A549 (cell line): Measurements from ENCODE around the gene PTPRK. TPM values are rescaled to one million over a fixed set of nuclear protein-coding genes. Genes with fewer than 3 reads are reported as not detected.

ENCODE experiments used
- ATAC-seq, 2 experiments: fragments of 200-7000 bp in 1 of 2; fragments of >200 bp in 1 of 2; cut with Nextera tagmentation in 1 of 2; cut with Tn5 transposase in 1 of 2; 3 replicates each; pipeline versions ENCODE4 v1.8.0 to v1.9.1; 2018 to 2020; ENCODE audit warnings: mild to moderate bottlenecking in 1 of 2, moderate library complexity in 1 of 2
- CTCF ChIA-PET: fragments of 300-600 bp; sonication (Branson Sonifier 250); formaldehyde crosslinking; extraction: SDS; loops from one replicate; lab custom pipeline; 2021; ENCODE audit warnings: antibody characterized with exemption, inconsistent platforms; lab: Yijun Ruan, JAX
- POLR2A ChIA-PET: fragments of 350-600 bp; formaldehyde crosslinking; extraction: SDS; loops from one replicate; lab custom pipeline; 2021; ENCODE audit warnings: antibody characterized with exemption, inconsistent platforms; lab: Yijun Ruan, JAX
- DNase-seq, 2 experiments: peaks; one replicate each; pipeline versions ENCODE4 v3.0.0 to v3.0.0-alpha.2; 2011 to 2016; ENCODE audit warnings: low read depth in 1 of 2, low spot score in 1 of 2
- FAIRE-seq: peaks from 2 replicates; lab custom pipeline; 2011; peaks lifted over from hg19 to GRCh38; lab: Jason Lieb, UNC
- H3K27ac ChIP-seq, 2 experiments: fragments of >200 bp; sonication (Bioruptor Twin); formaldehyde crosslinking; 3 replicates each; pipeline ENCODE4 v1.5.1; 2016 to 2017
- H3K4me1 ChIP-seq: fragments of >200 bp; sonication (Bioruptor Twin); formaldehyde crosslinking; 3 replicates; pipeline ENCODE4 v1.6.1; 2016
- H3K4me2 ChIP-seq: fragments of >200 bp; sonication (Bioruptor Twin); formaldehyde crosslinking; 3 replicates; pipeline ENCODE4 v1.6.1; 2016
- H3K4me3 ChIP-seq: fragments of >200 bp; sonication (Bioruptor Twin); formaldehyde crosslinking; 3 replicates; pipeline ENCODE4 v1.5.1; 2016
- H3K9me3 ChIP-seq: fragments of >200 bp; sonication (Bioruptor Twin); formaldehyde crosslinking; 3 replicates; pipeline ENCODE4 v1.6.1; 2016
- CBX8 ChIP-seq: fragments of 200-600 bp; sonication (generic); IDR thresholded peaks from 2 replicates; pipeline ENCODE4 v1.6.1; 2016
- CHD2 ChIP-seq: fragments of 150-350 bp; IDR thresholded peaks from 2 replicates; pipeline ENCODE4 v1.6.1; 2014; ENCODE audit warnings: low read length; ENCODE audit not compliant: partially characterized antibody
- EHF ChIP-seq: fragments of 250-450 bp; sonication (Bioruptor Pico); IDR thresholded peaks from 2 replicates; pipeline ENCODE4 v1.5.0; 2020; ENCODE audit warnings: mild to moderate bottlenecking
- GATA3 ChIP-seq: IDR thresholded peaks from 2 replicates; pipeline ENCODE4 v1.6.1; 2012; ENCODE audit warnings: borderline replicate concordance
- HOXB13 ChIP-seq: fragments of 250-450 bp; sonication (Bioruptor Pico); IDR thresholded peaks from 2 replicates; pipeline ENCODE4 v1.5.0; 2020; ENCODE audit warnings: low read depth, mild to moderate bottlenecking, moderate library complexity
- KDM1A ChIP-seq: fragments of 200-600 bp; sonication (generic); IDR thresholded peaks from 2 replicates; pipeline ENCODE4 v1.6.1; 2016; ENCODE audit warnings: low read depth, mild to moderate bottlenecking
- MAFK ChIP-seq: fragments of 450-650 bp; IDR thresholded peaks from 2 replicates; pipeline ENCODE4 v1.6.1; 2014; ENCODE audit not compliant: partially characterized antibody
- MYC ChIP-seq: IDR thresholded peaks from 2 replicates; pipeline ENCODE4 v1.6.1; 2012; ENCODE audit warnings: mild to moderate bottlenecking, inconsistent platforms, low read length, improper control_type of control experiment, borderline replicate concordance
- NFE2L2 ChIP-seq: fragments of 150-350 bp; conservative IDR thresholded peaks from 2 replicates; pipeline ENCODE4 v1.6.1; 2014; ENCODE audit warnings: low read length
- POLR2A ChIP-seq: IDR thresholded peaks from 2 replicates; pipeline ENCODE4 v1.6.1; 2012; ENCODE audit warnings: mild to moderate bottlenecking, low read length
- RAD21 ChIP-seq, 2 experiments: fragments of >200 bp in 1 of 2; sonication (Bioruptor Twin) in 1 of 2; formaldehyde crosslinking in 1 of 2; IDR thresholded peaks in 1 of 2; conservative IDR thresholded peaks in 1 of 2; 2 replicates in 1 of 2; 3 replicates in 1 of 2; pipeline ENCODE4 v1.6.1; 2012 to 2018; ENCODE audit warnings: inconsistent platforms in 1 of 2
- SREBF2 ChIP-seq: fragments of 450-650 bp; IDR thresholded peaks from 2 replicates; pipeline ENCODE4 v1.6.1; 2014; ENCODE audit warnings: mild to moderate bottlenecking, moderate library complexity
- TFCP2L1 ChIP-seq: fragments of 250-450 bp; sonication (Bioruptor Pico); IDR thresholded peaks from 2 replicates; pipeline ENCODE4 v1.5.0; 2021; ENCODE audit warnings: mild to moderate bottlenecking
- ZC3H11A ChIP-seq: fragments of 450-650 bp; IDR thresholded peaks from 2 replicates; pipeline ENCODE4 v1.6.1; 2014; ENCODE audit warnings: antibody characterized with exemption, mild to moderate bottlenecking
- ZNF302 ChIP-seq: fragments of 250-450 bp; sonication (Bioruptor Pico); IDR thresholded peaks from 2 replicates; pipeline ENCODE4 v1.9.0; 2021; ENCODE audit warnings: inconsistent platforms, mild to moderate bottlenecking, moderate library complexity
- WGBS: methylation state at CpG from one replicate; pipeline ENCODE4 v1.1.6; 2017; ENCODE audit errors: missing lambda C conversion rate; 5-methylcytosine and 5-hydroxymethylcytosine counted together
- polyA plus RNA-seq, 4 experiments: library from polyadenylated mRNA; depleted of rRNA in 3 of 4; stranded (reverse); fragments of >200 nt; fragmentation: RNase III in 1 of 4; extraction: RNeasy Plus Mini Kit Qiagen cat#74134 plus additional on column Dnase treatment in 1 of 4; gene quantifications; 2 replicates in 3 of 4; 3 replicates in 1 of 4; pipeline ENCODE4 v1.2.3, GENCODE V29; 2011 to 2017
- TF ChIP-seq, protein P1 (sequence below): IDR thresholded peaks from 2 replicates; pipeline ENCODE4 v1.6.1; 2012; ENCODE audit warnings: low read depth, borderline replicate concordance
- TF ChIP-seq, protein P2 (sequence below): fragments of 250-450 bp; sonication (Bioruptor Pico); IDR thresholded peaks from 2 replicates; pipeline ENCODE4 v1.5.0; 2020; ENCODE audit warnings: low read depth, mild to moderate bottlenecking, moderate library complexity
- TF ChIP-seq, protein P3 (sequence below): fragments of 450-650 bp; IDR thresholded peaks from 2 replicates; pipeline ENCODE4 v1.6.1; 2014; ENCODE audit warnings: antibody characterized with exemption
- TF ChIP-seq, protein P4 (sequence below): fragments of 150-350 bp; IDR thresholded peaks from 2 replicates; pipeline ENCODE4 v1.6.1; 2014; ENCODE audit warnings: low read depth, mild to moderate bottlenecking, low read length
- TF ChIP-seq, protein P5 (sequence below): fragments of 250-450 bp; sonication (Bioruptor Pico); IDR thresholded peaks from 2 replicates; pipeline ENCODE4 v1.5.0; 2021; ENCODE audit warnings: mild to moderate bottlenecking, moderate library complexity, borderline replicate concordance

Gene PTPRK
- polyA plus RNA-seq, 2 of the 4 experiments (the other 2 are of a cell fraction), result 14.4 to 16.1 TPM

DNA sequence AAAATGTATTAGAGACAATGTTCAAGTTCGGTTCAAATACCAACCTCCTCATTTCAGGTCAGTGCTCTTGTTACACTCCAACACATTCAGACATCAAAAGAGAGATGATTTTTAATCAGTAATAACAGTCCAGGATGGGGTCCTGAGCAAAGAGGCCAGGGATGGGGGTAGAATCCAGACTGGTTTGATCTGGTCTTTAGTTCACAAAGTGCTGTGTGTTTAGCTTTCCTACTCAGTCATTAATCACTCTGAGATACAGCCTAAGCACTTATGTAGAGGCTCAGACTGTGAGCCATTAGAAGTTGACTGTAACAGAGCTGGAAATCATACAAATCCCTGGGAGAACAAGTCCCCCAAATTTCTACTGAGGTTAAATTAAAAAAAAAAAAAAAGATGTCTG is 241.6 kb downstream of the PTPRK start:
- TF ChIP-seq POLR2A (no peak), EHF (CRISPR knock-in tag) (no peak), KDM1A (no peak), GATA3 (no peak), NFE2L2 (no peak), SREBF2 (no peak), CHD2 (no peak)
- CTCF ChIA-PET, result no interaction called here
- no peak for DNase-seq
- Histone ChIP-seq H3K4me1 (peaks cover 15% of the 10 kb centered on the region), H3K4me3 (no peak overlapping the region), H3K4me2 (no peak overlapping the region), H3K9me3 (no peaks in the 10 kb centered on the region), H3K27ac (no peak overlapping the region)
- no peak for ATAC-seq
- 96% methylated on average over 1 of the region's 1 CpG for WGBS
- POLR2A ChIA-PET, result no interaction called here
- no peak for FAIRE-seq

DNA sequence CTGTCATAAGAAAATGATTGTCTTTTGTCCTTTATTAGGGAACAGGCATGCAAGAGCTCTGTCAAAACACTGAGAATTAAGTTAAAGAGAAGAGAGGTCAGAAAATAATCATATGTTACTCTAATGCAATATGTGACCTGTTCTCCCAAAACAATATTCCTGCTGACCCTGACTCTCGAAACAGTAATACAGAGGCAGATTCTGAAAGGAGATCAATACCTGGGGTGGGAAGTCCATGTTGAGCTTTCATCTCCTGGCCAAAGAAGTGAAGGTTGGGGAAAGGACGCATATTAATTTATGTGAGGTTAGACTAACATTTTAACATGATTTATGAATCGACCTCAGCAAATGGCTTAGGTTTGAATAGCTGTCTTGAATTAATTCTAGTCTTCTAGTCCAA is 243.0 kb downstream of the PTPRK start:
- H3K27ac ChIP-seq, result no peak overlapping the region
- no peak overlapping the region for H3K4me3 ChIP-seq
- no peak overlapping the region for H3K4me2 ChIP-seq
- no peak for ATAC-seq
- ChIA-PET CTCF (no interaction called here), POLR2A (no interaction called here)
- H3K4me1 ChIP-seq, result peaks cover 15% of the 10 kb centered on the region
- DNase-seq, result no peak
- H3K9me3 ChIP-seq, result no peaks in the 10 kb centered on the region
- no peak for FAIRE-seq
- WGBS, result 83% methylated on average over 3 of the region's 3 CpGs
- no peak for TF ChIP-seq NFE2L2
- no peak for TF ChIP-seq CBX8

DNA sequence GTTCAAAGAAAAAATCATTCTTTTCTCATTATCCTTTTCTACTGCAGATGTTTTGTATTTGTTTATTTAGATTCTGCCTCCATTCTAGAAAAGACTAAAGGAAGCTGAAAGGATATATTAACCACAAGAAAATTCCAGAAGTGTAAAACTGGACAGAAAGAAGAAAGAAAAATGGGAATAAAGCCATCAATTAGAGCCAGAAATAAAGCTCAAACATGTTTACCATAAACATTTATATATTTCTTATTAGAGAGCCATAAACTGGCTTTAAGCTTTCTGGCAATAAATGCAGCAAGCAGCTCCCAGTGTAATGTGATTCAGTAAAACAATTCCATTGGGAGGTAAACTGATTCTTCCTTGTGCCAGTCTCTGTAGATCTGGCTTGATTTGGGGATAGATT is 244.1 kb downstream of the PTPRK start:
- no peak overlapping the region for H3K4me3 ChIP-seq
- no peaks in the 10 kb centered on the region for H3K9me3 ChIP-seq
- no peak overlapping the region for H3K27ac ChIP-seq
- H3K4me1 ChIP-seq, result peaks cover 15% of the 10 kb centered on the region
- ChIA-PET CTCF (no interaction called here), POLR2A (no interaction called here)
- TF ChIP-seq, protein P1, sequence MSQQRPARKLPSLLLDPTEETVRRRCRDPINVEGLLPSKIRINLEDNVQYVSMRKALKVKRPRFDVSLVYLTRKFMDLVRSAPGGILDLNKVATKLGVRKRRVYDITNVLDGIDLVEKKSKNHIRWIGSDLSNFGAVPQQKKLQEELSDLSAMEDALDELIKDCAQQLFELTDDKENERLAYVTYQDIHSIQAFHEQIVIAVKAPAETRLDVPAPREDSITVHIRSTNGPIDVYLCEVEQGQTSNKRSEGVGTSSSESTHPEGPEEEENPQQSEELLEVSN, result no peak
- TF ChIP-seq MYC, result no peak
- TF ChIP-seq TFCP2L1 (CRISPR knock-in tag), result no peak
- TF ChIP-seq MAFK, result no peak
- no peak for TF ChIP-seq HOXB13 (CRISPR knock-in tag)
- TF ChIP-seq, protein P2, sequence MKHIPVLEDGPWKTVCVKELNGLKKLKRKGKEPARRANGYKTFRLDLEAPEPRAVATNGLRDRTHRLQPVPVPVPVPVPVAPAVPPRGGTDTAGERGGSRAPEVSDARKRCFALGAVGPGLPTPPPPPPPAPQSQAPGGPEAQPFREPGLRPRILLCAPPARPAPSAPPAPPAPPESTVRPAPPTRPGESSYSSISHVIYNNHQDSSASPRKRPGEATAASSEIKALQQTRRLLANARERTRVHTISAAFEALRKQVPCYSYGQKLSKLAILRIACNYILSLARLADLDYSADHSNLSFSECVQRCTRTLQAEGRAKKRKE (CRISPR knock-in tag), result no peak
- TF ChIP-seq GATA3, result no peak
- TF ChIP-seq, protein P3, sequence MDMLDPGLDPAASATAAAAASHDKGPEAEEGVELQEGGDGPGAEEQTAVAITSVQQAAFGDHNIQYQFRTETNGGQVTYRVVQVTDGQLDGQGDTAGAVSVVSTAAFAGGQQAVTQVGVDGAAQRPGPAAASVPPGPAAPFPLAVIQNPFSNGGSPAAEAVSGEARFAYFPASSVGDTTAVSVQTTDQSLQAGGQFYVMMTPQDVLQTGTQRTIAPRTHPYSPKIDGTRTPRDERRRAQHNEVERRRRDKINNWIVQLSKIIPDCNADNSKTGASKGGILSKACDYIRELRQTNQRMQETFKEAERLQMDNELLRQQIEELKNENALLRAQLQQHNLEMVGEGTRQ, result no peak
- TF ChIP-seq SREBF2, result no peak
- TF ChIP-seq RAD21 (conservative IDR thresholded peaks at IDR 0.05 in 1 of 2, IDR thresholded peaks at IDR 0.05 in 1 of 2), result no peak
- TF ChIP-seq, protein P4, sequence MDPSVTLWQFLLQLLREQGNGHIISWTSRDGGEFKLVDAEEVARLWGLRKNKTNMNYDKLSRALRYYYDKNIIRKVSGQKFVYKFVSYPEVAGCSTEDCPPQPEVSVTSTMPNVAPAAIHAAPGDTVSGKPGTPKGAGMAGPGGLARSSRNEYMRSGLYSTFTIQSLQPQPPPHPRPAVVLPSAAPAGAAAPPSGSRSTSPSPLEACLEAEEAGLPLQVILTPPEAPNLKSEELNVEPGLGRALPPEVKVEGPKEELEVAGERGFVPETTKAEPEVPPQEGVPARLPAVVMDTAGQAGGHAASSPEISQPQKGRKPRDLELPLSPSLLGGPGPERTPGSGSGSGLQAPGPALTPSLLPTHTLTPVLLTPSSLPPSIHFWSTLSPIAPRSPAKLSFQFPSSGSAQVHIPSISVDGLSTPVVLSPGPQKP, result no peak
- TF ChIP-seq ZNF302 (CRISPR knock-in tag), result no peak
- TF ChIP-seq, protein P5, sequence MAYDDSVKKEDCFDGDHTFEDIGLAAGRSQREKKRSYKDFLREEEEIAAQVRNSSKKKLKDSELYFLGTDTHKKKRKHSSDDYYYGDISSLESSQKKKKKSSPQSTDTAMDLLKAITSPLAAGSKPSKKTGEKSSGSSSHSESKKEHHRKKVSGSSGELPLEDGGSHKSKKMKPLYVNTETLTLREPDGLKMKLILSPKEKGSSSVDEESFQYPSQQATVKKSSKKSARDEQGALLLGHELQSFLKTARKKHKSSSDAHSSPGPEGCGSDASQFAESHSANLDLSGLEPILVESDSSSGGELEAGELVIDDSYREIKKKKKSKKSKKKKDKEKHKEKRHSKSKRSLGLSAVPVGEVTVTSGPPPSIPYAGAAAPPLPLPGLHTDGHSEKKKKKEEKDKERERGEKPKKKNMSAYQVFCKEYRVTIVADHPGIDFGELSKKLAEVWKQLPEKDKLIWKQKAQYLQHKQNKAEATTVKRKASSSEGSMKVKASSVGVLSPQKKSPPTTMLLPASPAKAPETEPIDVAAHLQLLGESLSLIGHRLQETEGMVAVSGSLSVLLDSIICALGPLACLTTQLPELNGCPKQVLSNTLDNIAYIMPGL (CRISPR knock-in tag), result no peak
- TF ChIP-seq ZC3H11A, result no peak
- TF ChIP-seq POLR2A, result no peak
- ATAC-seq (no peak), FAIRE-seq (no peak), DNase-seq (no peak)
- no peak overlapping the region for H3K4me2 ChIP-seq
